ENCODE measurements around the gene DDR1.
"Not testable (repeated sequence)": the region's sequence is repeated elsewhere in the genome, so short reads cannot be mapped to it uniquely, and the experiment has no call there.

Gene DDR1

DNA sequence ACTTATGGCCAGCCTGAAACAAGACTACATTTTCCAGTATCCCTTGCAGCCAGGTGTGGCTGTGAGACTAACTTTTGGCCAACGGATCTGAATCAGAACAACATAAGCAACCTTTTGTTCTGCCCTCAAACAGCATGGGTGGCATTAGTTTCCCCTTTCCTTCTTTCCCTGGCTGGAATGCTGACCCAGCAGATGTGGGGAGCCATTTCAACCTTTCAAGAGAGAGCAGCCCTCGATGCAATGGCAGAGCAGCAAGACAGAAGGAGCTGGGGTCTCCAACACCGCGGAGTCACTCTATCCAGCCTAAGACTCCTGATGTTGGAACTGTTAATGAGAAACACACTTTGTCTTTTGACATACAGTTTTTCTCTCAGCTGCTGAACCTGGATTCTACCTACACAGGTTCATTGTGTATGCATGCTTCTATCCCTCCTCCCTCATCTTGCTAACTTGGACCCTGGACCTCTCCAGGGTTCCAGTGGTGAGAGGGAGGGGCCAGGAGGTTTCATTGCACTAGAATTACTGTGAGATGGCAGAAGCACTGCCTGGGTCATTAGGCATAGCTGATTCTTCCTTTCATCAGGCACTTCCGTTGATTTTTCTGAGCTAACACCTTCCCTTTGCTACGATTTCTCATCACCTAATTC is 28.8 kb upstream of the DDR1 start:
- intact Hi-C loops (cut with DNase I; ENCODE audit: low total_unique reads), result no loop called here
- no peaks in the 10 kb centered on the region for H3K9me3 ChIP-seq
- H3K27ac ChIP-seq, result no peak overlapping the region

DNA sequence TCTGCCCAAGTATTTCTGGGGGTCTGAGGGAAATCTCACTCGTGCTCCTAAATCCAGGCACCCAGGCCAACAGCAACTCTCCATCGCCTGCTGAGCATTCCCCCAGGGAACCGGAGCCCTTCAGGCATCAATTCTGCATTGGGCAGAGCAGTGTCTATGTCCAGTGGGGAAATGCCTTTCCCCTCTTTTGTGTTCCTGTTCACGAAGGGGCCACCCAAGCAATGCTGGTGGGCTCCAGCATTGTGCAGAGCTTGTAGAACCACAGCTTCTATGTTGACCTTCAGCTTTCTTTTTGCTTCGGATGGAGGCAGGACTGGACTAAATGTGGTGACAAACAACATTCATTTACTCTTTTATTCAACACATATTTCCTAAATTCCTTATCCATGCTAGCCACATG is 27.2 kb upstream of the DDR1 start:
- no peaks in the 10 kb centered on the region for H3K36me3 ChIP-seq
- no peaks in the 10 kb centered on the region for H3K9me3 ChIP-seq
- no peak overlapping the region for H3K4me3 ChIP-seq
- intact Hi-C loops (cut with DNase I; ENCODE audit: low total_unique reads), result no loop called here
- no peak overlapping the region for H3K27ac ChIP-seq
- DNase-seq, result no peak
- TF ChIP-seq, protein P1, sequence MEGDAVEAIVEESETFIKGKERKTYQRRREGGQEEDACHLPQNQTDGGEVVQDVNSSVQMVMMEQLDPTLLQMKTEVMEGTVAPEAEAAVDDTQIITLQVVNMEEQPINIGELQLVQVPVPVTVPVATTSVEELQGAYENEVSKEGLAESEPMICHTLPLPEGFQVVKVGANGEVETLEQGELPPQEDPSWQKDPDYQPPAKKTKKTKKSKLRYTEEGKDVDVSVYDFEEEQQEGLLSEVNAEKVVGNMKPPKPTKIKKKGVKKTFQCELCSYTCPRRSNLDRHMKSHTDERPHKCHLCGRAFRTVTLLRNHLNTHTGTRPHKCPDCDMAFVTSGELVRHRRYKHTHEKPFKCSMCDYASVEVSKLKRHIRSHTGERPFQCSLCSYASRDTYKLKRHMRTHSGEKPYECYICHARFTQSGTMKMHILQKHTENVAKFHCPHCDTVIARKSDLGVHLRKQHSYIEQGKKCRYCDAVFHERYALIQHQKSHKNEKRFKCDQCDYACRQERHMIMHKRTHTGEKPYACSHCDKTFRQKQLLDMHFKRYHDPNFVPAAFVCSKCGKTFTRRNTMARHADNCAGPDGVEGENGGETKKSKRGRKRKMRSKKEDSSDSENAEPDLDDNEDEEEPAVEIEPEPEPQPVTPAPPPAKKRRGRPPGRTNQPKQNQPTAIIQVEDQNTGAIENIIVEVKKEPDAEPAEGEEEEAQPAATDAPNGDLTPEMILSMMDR (IDR thresholded peaks at IDR 0.05), result no peak
- no peaks in the 10 kb centered on the region for H3K4me1 ChIP-seq
- no peaks in the 10 kb centered on the region for H3K27me3 ChIP-seq

More for the DNA sequence above, 28.8 kb upstream of the DDR1 start:
- no peaks in the 10 kb centered on the region for H3K27me3 ChIP-seq
- H3K4me1 ChIP-seq, result no peaks in the 10 kb centered on the region
- TF ChIP-seq, protein P1 (IDR thresholded peaks at IDR 0.05), result no peak
- H3K4me3 ChIP-seq, result no peak overlapping the region
- no peak for DNase-seq
- H3K36me3 ChIP-seq, result no peaks in the 10 kb centered on the region

DNA sequence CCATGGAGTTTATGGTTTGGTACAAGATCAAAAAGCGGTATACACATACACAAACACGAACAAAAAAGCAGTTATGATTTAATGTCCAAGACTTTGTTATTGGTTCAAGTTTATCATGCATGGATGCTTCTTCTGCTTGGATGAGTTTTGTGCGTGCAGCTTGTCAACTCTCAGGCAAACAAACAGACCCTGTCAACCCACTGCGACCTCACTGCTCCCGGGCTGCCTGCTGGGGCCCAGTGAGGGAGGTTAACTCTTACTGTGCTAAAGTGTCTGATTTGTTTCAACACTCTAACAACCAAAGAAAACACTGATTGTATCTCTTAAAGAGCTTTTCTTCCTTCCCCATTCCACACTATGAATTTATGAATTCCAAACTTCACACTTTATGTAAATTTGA is 26.8 kb upstream of the DDR1 start:
- no peak for DNase-seq
- no peak overlapping the region for H3K27ac ChIP-seq
- no peaks in the 10 kb centered on the region for H3K4me1 ChIP-seq
- H3K36me3 ChIP-seq, result no peaks in the 10 kb centered on the region
- H3K4me3 ChIP-seq, result no peak overlapping the region
- TF ChIP-seq, protein P1 (IDR thresholded peaks at IDR 0.05), result no peak
- intact Hi-C loops (cut with DNase I; ENCODE audit: low total_unique reads), result no loop called here
- no peaks in the 10 kb centered on the region for H3K27me3 ChIP-seq
- no peaks in the 10 kb centered on the region for H3K9me3 ChIP-seq

DNA sequence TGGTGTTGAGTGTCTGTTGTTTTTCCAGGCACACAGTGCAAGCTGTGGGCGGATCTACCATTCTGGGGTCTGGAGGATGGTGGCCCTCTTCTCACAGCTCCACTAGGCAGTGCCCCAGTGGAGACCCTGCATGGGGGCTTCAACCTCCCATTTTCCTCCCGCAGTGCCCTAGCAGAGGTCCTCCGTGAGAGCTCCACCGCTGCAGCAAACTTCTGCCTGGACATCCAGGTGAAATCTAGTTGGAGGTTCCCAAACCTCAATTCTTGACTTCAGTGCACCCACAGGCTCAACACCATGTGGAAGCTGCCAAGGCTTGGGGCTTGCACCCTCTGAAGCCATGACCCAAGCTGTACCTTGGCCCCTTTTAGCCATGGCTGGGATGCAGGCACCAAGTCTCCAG is 24.6 kb upstream of the DDR1 start:
- not testable (repeated sequence) for DNase-seq, H3K4me3 ChIP-seq

DNA sequence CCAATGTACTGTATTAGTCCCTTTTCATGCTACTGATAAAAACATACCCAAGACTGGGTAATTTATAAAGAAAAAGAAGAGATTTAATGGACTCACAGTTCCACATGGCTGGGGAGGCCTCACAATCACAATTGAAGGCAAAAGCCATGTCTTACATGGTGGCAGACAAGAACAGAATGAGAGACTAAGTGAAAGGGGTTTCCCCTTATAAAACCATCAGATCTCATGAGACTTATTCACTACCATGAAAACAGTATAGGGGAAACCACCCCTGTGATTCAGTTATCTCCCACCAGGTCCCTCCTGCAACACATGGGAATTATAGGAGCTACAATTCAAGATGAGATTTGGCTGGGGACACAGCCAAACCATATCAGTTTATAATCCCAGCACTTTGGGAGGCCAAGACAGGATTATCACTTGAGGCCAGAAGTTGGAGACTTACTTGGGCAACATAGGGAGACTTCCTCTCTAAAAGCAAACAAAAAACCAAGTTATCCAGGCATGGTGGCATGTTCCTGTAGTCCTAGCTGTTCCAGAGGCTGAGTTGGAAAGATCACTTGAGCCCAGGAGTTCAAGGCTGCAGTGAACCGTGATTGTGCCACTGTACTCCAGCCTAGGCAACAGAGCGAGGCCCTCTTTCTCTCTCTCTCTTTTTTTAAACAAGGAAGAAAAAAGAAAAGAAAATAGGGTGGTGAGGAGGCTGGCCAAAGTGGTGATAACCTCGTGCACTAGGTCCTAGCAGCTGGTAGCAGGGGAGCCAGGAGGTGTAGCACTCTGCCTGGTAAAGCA is 22.9 kb upstream of the DDR1 start:
- Histone ChIP-seq H3K36me3 (no peaks in the 10 kb centered on the region), H3K4me1 (no peaks in the 10 kb centered on the region), H3K27ac (no peak overlapping the region), H3K4me3 (no peak overlapping the region), H3K27me3 (peaks cover 0 to 5% of the 10 kb centered on the region in 2 donors), H3K9me3 (no peaks in the 10 kb centered on the region)
- no peak for DNase-seq
- intact Hi-C loops (cut with DNase I; ENCODE audit: low total_unique reads), result no loop called here
- TF ChIP-seq, protein P1 (IDR thresholded peaks at IDR 0.05), result no peak

More for the DNA sequence above, 24.6 kb upstream of the DDR1 start:
- intact Hi-C loops (cut with DNase I; ENCODE audit: low total_unique reads); H3K4me1 ChIP-seq; H3K27me3 ChIP-seq; H3K27ac ChIP-seq; H3K9me3 ChIP-seq; H3K36me3 ChIP-seq: not testable (repeated sequence)

DNA sequence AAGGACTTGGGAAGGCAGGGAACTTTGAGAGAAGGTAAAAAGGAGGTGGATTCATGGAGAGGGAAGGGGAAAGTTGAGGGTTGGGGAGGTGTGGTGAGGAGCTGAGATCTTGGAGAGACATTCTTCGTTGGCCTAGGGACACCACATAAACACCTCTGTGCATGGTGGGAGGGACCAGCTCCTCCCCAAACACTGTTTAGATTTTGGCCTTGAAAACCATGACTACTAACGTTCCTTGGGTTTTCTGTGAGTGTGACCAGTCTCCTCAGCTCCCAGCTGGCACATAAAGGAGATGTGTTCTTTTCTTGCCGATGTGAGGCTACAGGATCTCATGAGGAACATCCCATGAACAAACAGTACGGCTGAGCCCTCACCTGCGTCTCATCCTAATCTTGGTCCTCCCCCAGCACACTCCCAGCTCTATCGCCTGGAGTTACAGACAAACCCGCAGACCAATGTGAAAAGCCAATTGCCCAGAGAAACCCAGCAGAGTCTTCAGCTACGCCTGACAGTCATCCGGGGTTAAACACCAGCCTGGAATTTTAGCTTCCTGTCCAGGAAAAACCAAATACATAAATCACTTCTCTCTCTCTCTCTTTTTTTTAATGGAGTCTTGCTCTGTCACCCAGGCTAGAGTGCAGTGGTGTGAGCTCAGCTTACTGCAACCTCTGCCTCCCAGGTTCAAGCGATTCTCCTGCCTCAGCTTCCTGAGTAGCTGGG is 22.0 kb upstream of the DDR1 start:
- Histone ChIP-seq H3K27ac (no peak overlapping the region), H3K36me3 (no peaks in the 10 kb centered on the region), H3K4me3 (no peak overlapping the region), H3K4me1 (no peaks in the 10 kb centered on the region), H3K9me3 (no peaks in the 10 kb centered on the region), H3K27me3 (peaks cover 0 to 5% of the 10 kb centered on the region in 2 donors)
- TF ChIP-seq, protein P1 (IDR thresholded peaks at IDR 0.05), result no peak
- no peak for DNase-seq
- intact Hi-C loops (cut with DNase I; ENCODE audit: low total_unique reads), result no loop called here

Measured in tibial artery (tissue), 4 donors.